Astrocyte (in vitro differentiated cells and primary cell): ENCODE data around the gene DENND1C. TPM values are rescaled to one million over a fixed set of nuclear protein-coding genes. Genes with fewer than 3 reads are reported as not detected.

Experiments
- DNase-seq: peaks from one replicate; pipeline ENCODE4 v3.0.0-alpha.2; 2010; ENCODE audit warnings: low read depth
- FAIRE-seq: peaks from 2 replicates; lab custom pipeline; 2011; peaks lifted over from hg19 to GRCh38; lab: Jason Lieb, UNC
- H2AFZ ChIP-seq: 2 replicates; pipeline ENCODE4 v1.6.0; 2012; ENCODE audit warnings: low read depth, low read length, inconsistent platforms
- H3K27ac ChIP-seq: 2 replicates; pipeline ENCODE4 v1.5.1; 2011; ENCODE audit warnings: low read depth, low read length, inconsistent platforms
- H3K27me3 ChIP-seq: 2 replicates; pipeline ENCODE4 v1.6.0; 2011; ENCODE audit warnings: low read length, inconsistent platforms; ENCODE audit not compliant: insufficient read depth
- H3K36me3 ChIP-seq: 2 replicates; pipeline ENCODE4 v1.5.1; 2011; ENCODE audit warnings: low read length, inconsistent platforms; ENCODE audit not compliant: insufficient read depth
- H3K4me1 ChIP-seq: 2 replicates; pipeline ENCODE4 v1.5.1; 2011; ENCODE audit warnings: low read length, inconsistent platforms; ENCODE audit not compliant: insufficient read depth
- H3K4me2 ChIP-seq: 2 replicates; pipeline ENCODE4 v1.6.0; 2012; ENCODE audit warnings: low read length, inconsistent platforms
- H3K4me3 ChIP-seq: 2 replicates; pipeline ENCODE4 v1.5.1; 2011; ENCODE audit warnings: low read depth, mild to moderate bottlenecking, low read length, inconsistent platforms; ENCODE audit not compliant: insufficient read depth
- H3K79me2 ChIP-seq: 2 replicates; pipeline ENCODE4 v1.6.0; 2012; ENCODE audit warnings: mild to moderate bottlenecking, low read length, inconsistent platforms; ENCODE audit not compliant: insufficient read depth
- H3K9ac ChIP-seq: 2 replicates; pipeline ENCODE4 v1.6.0; 2012; ENCODE audit warnings: mild to moderate bottlenecking, low read length, inconsistent platforms
- H3K9me3 ChIP-seq: 2 replicates; pipeline ENCODE4 v1.5.1; 2012; ENCODE audit warnings: low read depth, mild to moderate bottlenecking, low read length, inconsistent platforms; ENCODE audit not compliant: insufficient read depth
- H4K20me1 ChIP-seq: 2 replicates; pipeline ENCODE4 v1.6.0; 2012; ENCODE audit warnings: low read length, inconsistent platforms; ENCODE audit not compliant: insufficient read depth
- H3K27ac Mint-ChIP-seq: one replicate; pipeline ENCODE4 v1.8.0; 2021; ENCODE audit warnings: mild to moderate bottlenecking, mixed read lengths; ENCODE audit not compliant: unreplicated experiment
- H3K27me3 Mint-ChIP-seq: one replicate; pipeline ENCODE4 v1.8.0; 2021; ENCODE audit warnings: low read depth, mixed read lengths; ENCODE audit not compliant: unreplicated experiment
- H3K36me3 Mint-ChIP-seq: one replicate; pipeline ENCODE4 v1.8.0; 2021; ENCODE audit warnings: low read depth, mixed read lengths; ENCODE audit not compliant: unreplicated experiment
- H3K4me1 Mint-ChIP-seq: one replicate; pipeline ENCODE4 v1.8.0; 2021; ENCODE audit warnings: low read depth, mixed read lengths; ENCODE audit not compliant: unreplicated experiment
- H3K4me3 Mint-ChIP-seq: one replicate; pipeline ENCODE4 v1.8.0; 2021; ENCODE audit warnings: mild to moderate bottlenecking, moderate library complexity, mixed read lengths; ENCODE audit not compliant: unreplicated experiment
- H3K9me3 Mint-ChIP-seq: one replicate; pipeline ENCODE4 v1.8.0; 2021; ENCODE audit warnings: mild to moderate bottlenecking, mixed read lengths; ENCODE audit not compliant: unreplicated experiment
- EZH2 ChIP-seq: IDR thresholded peaks from 2 replicates; pipeline ENCODE4 v1.6.1; 2012; ENCODE audit warnings: mild to moderate bottlenecking, low read length, inconsistent platforms; ENCODE audit not compliant: insufficient read depth
- total RNA-seq: library from RNA; stranded (reverse); gene quantifications from 2 replicates; pipeline ENCODE4 v1.2.1, GENCODE V29; 2021
- TF ChIP-seq, protein P1 (sequence below): IDR thresholded peaks from 2 replicates; pipeline ENCODE4 v1.5.1; 2011; ENCODE audit warnings: low read depth, mild to moderate bottlenecking, inconsistent platforms, low read length, moderate library complexity; ENCODE audit not compliant: insufficient read depth

The DENND1C gene
- total RNA-seq, 1 donor from 2014 or later, result not detected

DNA sequence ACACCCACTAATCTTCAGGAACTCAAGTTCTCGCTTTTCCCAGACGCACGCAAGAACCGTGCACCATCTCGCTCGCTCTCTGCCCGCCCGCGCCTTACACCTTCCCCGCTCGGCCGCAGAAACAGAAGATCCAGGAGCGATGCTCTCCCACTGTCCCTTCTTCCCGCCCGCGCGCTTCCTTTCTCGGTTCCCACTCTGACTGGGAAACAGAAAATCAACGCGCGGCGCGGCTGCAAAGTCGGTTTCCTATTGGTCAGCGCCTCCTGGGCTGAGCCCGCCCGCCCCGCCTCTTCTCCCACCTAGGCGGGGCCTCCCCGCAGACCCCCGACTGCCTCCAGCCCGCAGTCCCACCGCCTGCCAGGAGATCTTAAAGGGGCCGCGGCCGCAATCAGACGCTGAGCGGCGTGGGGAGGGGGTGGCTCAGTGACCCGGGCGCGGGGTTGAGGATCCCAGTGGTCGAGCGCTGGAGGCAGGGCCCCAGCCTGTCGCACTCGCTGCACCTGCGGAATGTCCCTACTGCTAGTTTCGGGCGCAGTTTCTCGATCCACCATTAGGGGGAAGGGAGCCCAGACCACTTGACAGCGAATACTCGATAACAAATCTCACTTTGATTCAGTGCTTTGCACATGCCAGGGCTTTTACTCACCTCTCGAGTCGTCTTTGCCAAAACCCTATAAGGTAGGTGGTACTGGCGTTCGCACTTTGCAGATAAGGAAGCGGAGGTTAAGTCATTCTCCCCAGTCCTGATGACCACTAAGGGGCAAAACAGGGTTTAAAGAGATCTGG, 21.3 kb downstream of the DENND1C start:
- peak overlapping the region; percentile 93 for H3K4me3 Mint-ChIP-seq
- peaks cover 10% of the 10 kb centered on the region for H3K27me3 ChIP-seq
- H3K9ac ChIP-seq, result peak overlapping the region; percentile 69
- H3K27ac ChIP-seq, result peak overlapping the region; percentile 5
- peak overlapping the region; percentile 91 for H2AFZ ChIP-seq
- H3K79me2 ChIP-seq, result no peaks in the 10 kb centered on the region
- H3K4me1 ChIP-seq, result peaks cover 16% of the 10 kb centered on the region
- H3K4me1 Mint-ChIP-seq, result no peaks in the 10 kb centered on the region
- TF ChIP-seq EZH2, result no peak
- TF ChIP-seq, protein P1, sequence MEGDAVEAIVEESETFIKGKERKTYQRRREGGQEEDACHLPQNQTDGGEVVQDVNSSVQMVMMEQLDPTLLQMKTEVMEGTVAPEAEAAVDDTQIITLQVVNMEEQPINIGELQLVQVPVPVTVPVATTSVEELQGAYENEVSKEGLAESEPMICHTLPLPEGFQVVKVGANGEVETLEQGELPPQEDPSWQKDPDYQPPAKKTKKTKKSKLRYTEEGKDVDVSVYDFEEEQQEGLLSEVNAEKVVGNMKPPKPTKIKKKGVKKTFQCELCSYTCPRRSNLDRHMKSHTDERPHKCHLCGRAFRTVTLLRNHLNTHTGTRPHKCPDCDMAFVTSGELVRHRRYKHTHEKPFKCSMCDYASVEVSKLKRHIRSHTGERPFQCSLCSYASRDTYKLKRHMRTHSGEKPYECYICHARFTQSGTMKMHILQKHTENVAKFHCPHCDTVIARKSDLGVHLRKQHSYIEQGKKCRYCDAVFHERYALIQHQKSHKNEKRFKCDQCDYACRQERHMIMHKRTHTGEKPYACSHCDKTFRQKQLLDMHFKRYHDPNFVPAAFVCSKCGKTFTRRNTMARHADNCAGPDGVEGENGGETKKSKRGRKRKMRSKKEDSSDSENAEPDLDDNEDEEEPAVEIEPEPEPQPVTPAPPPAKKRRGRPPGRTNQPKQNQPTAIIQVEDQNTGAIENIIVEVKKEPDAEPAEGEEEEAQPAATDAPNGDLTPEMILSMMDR, result peak; percentile 52
- H3K27ac Mint-ChIP-seq, result peak overlapping the region; percentile 71
- no peaks in the 10 kb centered on the region for H4K20me1 ChIP-seq
- peaks cover 12% of the 10 kb centered on the region for H3K27me3 Mint-ChIP-seq
- no peak for FAIRE-seq
- peak overlapping the region; percentile 100 for H3K4me2 ChIP-seq
- H3K36me3 ChIP-seq, result no peaks in the 10 kb centered on the region
- peak; percentile 96 for DNase-seq
- H3K36me3 Mint-ChIP-seq, result peaks cover 7% of the 10 kb centered on the region
- H3K9me3 Mint-ChIP-seq, result peaks cover 2% of the 10 kb centered on the region
- H3K9me3 ChIP-seq, result no peaks in the 10 kb centered on the region
- H3K4me3 ChIP-seq, result peak overlapping the region; percentile 76

DNA sequence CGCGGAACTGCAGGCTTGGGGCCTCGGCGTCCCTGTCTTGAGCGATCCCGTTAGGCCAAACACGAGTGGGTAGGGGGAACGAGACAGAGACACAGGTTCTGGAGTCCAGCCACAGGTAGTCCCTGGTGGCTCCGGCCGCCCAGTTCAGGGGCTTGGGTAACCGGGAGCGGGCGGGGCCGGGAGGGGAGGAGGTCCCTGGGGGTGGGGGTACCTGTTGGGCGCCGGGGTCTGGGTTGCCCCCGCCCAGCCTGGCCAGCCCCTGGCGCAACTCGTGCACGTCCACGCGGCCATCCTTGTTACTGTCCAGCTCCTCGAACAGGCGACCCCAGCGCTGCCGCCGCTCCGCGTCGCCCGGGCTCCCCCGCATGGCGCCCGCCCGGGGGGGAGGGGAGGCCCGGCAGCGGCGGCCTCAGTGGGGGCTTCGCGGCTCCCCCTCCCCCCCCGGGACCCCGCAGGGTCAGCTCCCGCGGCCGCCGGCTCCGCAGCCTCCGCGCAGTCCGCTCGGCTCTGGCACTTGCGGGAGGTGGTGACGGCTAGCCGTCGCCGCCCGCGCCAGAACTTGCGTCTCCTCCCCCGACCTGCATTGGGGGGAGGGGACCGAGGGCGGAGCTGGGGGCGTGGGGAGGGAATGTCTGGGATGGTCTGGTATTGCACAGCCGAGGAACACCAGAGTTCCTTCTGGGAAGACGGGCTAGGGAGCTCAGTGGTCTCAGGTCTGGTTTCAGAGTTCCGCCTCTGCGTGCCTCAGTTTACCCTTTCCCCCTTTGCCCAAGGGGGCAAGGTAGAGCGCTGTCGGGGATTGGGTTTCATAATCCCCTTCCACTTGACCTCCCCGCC, 22.1 kb downstream of the DENND1C start, which contains the start of gene SLC25A23:
Gene SLC25A23 (minus strand): TSS at position 531 of the 837 bp plus-strand sequence. CDS start 164 bp downstream, at position 367.
- peaks cover 15% of the 10 kb centered on the region for H3K36me3 Mint-ChIP-seq
- no peaks in the 10 kb centered on the region for H3K4me1 Mint-ChIP-seq
- Histone ChIP-seq H3K36me3 (no peaks in the 10 kb centered on the region), H3K4me2 (peak within 1 kb of the TSS; percentile 100), H3K9ac (peak within 1 kb of the TSS; percentile 69), H3K9me3 (no peaks in the 10 kb centered on the region), H3K27me3 (peaks cover 8% of the 10 kb centered on the region), H3K4me3 (peak within 1 kb of the TSS; percentile 76), H3K27ac (peak within 1 kb of the TSS; percentile 5), H3K79me2 (no peaks in the 10 kb centered on the region), H4K20me1 (no peaks in the 10 kb centered on the region), H3K4me1 (peaks cover 16% of the 10 kb centered on the region), H2AFZ (peak within 1 kb of the TSS; percentile 91)
- DNase-seq, result peak; percentile 47
- H3K9me3 Mint-ChIP-seq, result peaks cover 3% of the 10 kb centered on the region
- FAIRE-seq, result no peak
- TF ChIP-seq EZH2, result no peak
- TF ChIP-seq, protein P1, result no peak
- peak within 1 kb of the TSS; percentile 78 for H3K27ac Mint-ChIP-seq
- peaks cover 5% of the 10 kb centered on the region for H3K27me3 Mint-ChIP-seq
- H3K4me3 Mint-ChIP-seq, result peak within 1 kb of the TSS; percentile 93
